ENCODE results near the gene TBC1D19.

Gene TBC1D19

GRCh38 chr4:26737385-26737784 lies 153.5 kb downstream of the TBC1D19 start:
- no peak for DNase-seq

- no peak for DNase-seq
These were observed 157.6 kb downstream of the TBC1D19 start for GRCh38 chr4:26741491-26741871.

DNA sequence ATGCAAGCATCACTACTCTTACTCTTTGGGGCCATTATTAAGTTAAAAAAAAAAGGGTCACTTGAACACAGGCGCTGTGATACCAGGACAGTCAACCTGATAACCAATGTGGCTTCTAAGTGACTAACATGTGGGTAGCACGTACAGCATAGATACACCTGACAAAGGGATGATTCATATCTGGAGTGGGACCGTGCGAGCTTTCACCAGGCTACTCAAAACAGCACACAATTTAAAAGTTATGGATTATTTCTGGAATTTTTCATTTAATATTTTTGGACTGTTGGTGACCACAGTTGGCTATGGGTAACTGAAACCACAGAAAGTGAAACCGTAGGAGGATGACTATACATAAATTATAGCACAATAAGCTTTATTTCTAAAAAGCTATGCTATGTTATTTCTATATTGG lies 162.9 kb downstream of the TBC1D19 start:
- no peak for DNase-seq

DNA sequence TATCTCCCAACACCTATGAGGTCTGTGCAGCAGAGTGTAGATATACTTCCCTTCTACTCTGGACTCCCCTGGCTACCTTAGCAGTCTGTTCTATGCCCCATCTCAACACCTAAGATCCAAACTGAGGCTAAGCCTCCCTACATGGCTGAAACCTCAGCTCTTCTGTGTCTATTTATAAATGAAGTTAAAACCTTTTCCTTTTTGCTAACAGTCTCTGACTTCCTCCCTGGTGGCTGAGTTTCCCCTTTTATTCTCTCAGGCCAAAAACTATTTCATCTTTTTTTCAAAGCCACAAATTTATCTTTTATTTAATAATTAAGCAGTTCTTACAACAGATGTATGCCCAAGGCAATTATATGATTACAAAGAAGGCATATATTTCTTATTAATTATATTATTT lies 164.9 kb downstream of the TBC1D19 start:
- no peak for DNase-seq

GRCh38 chr4:26749867-26750266 lies 166.0 kb downstream of the TBC1D19 start:
- no peak for DNase-seq

DNA sequence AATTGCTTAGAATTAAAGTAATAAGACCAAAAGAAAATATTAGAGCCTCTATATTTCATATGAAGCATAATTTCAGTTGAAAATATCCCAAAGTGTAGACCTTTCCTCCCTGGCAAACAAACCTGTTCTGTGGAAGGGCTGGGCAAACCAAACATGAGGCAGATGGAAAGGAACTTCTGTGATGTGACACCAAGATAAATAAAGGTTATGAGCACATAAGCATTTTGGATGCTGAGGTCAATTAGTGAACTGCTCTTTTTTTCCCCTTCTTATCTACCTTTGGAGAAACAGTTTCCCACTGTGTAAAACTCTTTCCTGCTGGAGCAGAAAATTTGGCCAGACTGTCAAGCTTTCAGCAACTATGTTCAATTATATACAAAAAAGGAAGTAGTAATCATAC lies 167.1 kb downstream of the TBC1D19 start:
- no peak for DNase-seq

DNA sequence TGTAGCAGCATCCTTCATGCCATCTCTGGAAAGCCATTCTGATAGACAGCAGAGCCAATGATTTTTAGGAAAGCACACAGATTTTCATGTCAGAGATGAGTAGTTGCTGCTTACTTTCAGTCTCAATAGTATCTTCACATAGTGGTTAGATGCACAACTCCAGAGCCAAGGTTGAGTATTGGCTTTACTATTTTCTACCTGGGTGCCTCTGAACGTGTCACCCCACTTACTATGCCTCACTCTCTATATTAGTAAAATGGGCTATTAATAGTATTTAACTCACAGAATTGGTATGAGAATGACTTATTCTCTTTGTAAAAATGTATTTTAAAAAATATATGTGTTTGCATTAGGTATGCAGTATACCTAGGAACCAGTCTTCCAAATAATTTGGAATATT lies 168.0 kb downstream of the TBC1D19 start:
- no peak for DNase-seq

- no peak for DNase-seq
These were observed 169.3 kb downstream of the TBC1D19 start for GRCh38 chr4:26753187-26753586.

DNA sequence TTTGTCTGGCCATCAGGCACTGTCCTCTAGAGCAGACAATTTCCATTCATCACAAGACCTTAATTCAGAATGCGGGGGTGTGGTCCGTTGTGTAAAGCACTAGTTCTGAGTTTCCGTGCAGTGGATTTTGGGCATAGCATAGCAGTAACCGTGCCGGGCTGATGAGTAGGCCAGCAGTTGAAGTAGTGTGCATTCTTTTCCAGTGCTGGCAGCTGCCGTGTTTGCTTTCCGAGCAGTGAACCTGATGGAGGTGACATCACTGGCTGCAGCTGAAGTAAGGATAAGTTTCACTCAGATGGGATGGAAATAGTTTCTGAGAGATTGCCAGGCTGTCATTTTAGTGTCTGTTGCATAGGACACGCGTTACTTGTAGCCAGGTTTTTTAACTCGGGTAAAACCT lies 169.7 kb downstream of the TBC1D19 start:
- DNase-seq = no peak

DNA sequence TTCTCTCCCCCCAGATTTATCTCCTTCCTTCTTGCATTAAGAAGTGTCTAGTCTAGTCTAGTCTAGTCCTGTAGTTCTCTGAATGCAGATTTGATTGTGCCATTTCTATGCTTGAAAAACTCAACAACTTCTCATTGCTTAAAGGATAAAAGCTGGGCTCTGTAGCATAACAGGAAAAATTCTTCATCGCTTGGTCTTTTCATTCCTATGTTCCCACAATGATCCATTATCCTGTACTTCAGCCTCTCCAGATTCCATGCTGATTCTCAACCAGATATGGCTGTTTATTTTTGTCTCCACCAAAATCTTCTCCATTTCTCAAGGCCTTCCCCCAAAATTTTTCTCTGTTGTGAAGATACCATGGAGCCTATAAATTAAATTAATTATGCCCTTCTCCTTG lies 173.9 kb downstream of the TBC1D19 start:
- DNase-seq = no peak

GRCh38 chr4:26758899-26759298 lies 175.0 kb downstream of the TBC1D19 start:
- no peak for DNase-seq

DNA sequence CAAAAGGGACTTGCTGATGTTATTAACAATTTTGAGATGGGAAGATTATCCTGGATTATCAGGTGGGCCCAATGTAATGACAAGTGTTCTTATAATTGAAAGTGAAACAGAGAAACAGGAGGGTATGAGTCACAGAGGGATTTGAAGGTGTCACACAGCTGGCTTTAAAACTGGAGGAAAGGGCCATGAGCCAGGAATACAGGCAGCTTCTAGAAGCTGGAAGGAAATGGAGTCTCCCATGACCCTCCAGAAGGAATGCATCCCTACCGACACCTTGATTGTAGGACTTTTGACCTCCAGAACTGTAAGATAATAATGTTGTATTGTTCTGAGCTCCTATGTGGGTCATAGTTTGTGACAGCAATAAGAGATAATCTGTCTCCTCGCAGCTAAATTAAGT lies 178.8 kb downstream of the TBC1D19 start:
- DNase-seq = no peak

- no peak for DNase-seq
These were observed 179.2 kb downstream of the TBC1D19 start for GRCh38 chr4:26763063-26763462.

- no peak for DNase-seq
These were observed 179.8 kb downstream of the TBC1D19 start for GRCh38 chr4:26763648-26764047.

GRCh38 chr4:26764231-26764630 lies 180.3 kb downstream of the TBC1D19 start:
- DNase-seq = no peak

DNA sequence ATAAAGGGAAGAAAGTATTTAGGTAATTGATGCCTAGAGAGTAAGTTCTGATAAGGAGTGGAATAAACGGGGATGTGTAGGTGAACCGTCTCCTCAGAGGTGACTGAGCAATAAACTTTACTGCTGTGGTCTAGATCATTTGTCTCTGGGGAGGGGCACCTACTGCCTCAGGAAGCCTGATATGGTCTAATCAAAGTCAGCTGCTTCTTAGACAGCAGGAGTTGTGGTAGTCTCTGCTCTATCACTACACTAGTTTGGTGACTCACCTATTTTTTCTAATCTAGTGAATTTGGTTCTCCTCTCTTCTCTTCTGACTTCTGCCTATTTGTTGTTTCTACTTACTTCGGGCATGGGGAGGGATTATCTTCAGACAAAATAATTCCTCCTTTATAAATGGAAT lies 181.6 kb downstream of the TBC1D19 start:
- DNase-seq = no peak

DNA sequence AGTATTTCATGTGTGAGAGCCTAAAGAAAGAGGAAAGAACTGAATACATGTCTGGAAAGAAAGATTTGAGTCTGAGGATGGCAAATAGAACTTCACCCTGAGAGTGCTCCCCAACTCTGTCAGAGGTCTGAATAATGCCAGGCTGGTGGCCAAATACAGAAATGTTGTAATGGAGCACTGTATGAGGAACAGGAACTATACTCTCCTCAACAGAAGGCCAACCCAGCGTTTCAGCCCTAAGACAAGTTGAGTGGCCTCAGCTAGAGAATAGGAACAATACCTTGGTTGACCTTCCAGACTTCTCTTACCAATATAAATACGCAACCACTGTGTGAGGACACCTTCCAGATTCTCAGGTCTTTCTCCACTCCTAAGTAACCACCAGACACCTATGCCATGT lies 182.3 kb downstream of the TBC1D19 start:
- DNase-seq = no peak

DNA sequence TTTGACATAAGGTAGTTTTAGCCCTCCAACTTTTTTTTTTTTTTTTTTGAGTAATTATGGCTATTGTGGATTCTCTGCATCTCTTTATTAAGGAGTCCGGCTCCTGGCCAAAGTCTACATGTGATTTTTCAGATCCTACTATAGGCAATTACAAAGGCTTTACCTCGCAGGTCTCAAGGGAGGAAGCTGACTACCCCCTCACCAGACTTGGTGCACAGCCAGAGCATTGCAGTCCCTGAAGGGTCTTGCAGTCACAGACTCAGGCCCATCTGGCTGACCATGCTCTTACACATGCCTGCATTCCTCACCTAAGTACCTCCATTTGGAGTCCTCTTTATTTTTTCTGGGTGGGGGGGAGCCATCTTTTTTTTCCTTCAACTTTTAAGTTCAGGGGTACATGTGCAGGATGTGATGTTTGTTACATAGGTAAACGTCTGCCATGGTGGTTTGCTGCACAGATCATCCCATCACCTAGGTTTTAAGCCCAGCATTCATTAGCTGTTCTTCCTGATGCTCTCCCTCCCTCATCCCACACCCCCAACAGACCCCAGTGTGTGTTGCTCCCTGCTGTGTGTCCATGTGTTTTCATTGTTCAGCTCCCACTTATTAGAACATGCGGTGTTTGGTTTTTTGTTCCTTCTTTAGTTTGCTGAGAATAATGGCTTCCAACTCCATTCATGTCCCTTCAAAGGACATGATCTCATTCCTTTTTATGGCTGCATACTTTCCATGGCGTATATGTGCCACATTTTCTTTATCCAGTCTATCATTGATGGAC lies 188.4 kb downstream of the TBC1D19 start:
- no peak for DNase-seq

DNA sequence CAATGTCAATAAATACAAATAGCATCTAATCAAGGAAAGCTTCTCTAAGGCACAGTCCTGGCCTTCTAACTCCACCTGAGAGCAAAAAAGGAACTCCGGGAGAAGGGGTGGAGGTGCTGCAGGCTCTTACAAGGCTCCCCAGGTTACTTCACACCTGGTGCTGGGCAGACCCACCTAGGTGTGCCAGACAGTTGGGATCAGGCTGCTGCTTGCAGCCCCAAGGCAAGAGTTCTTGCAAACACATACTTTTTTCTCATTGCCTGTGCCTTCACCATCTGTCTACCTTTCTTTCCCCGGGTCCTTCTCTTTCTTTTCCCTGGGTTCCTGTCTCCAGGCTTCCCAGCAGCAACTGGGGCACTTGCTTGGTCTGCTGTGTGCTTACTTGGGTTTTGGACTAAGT lies 195.3 kb downstream of the TBC1D19 start:
- no peak for DNase-seq

DNA sequence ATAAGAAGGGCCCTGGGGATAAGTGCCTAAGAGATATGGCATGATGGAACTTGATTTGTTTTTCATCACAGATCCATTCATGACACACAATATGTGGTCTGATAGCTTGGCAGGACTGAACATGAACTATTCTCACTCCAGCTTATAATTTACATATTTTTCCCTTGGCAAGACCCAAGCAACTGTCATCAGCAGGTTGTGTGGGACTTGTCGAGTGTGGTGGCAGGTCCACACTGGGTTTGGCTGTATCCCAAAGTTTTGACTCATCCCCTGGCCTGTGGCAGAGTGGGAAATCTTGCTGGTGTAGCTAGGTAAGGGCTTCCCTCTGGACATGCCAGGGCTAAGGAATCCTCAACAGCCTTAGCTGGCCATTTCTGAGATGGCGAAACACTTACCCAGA lies 195.8 kb downstream of the TBC1D19 start:
- no peak for DNase-seq

- DNase-seq = no peak
These were observed 196.7 kb downstream of the TBC1D19 start for GRCh38 chr4:26780539-26780938.

DNA sequence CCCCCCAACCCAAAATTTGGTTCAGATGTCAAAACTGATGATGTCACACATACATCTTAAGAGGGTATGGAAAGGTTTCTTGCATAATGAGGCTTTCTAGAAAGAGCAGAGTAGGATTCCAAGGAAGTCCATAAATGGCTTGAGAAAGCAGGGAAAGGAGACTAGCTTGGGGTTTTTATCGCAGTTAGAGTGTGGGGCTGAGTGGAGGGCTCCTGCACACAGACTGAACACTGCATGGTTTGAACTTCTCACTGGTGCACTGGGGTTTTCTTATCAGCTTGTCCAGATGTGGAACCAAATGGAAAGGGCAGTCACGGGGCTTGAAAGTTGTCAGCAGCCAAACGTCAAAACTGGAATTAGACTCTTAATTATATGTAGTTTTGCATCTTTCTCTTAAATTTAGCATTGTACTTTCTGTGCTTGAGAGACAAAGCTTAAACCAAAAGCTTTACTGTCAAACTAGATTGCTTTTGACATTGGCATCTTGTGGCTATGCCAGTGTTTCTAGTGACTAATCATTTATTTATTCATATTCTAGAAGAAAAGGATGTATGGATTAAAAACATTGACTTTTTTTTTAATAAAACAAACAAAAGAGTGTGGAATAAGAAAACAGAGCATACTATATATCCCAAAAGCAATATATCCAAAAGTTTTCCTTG lies 198.4 kb downstream of the TBC1D19 start:
- no peak for DNase-seq

GRCh38 chr4:26782830-26783202 lies 198.9 kb downstream of the TBC1D19 start:
- no peak for DNase-seq

DNA sequence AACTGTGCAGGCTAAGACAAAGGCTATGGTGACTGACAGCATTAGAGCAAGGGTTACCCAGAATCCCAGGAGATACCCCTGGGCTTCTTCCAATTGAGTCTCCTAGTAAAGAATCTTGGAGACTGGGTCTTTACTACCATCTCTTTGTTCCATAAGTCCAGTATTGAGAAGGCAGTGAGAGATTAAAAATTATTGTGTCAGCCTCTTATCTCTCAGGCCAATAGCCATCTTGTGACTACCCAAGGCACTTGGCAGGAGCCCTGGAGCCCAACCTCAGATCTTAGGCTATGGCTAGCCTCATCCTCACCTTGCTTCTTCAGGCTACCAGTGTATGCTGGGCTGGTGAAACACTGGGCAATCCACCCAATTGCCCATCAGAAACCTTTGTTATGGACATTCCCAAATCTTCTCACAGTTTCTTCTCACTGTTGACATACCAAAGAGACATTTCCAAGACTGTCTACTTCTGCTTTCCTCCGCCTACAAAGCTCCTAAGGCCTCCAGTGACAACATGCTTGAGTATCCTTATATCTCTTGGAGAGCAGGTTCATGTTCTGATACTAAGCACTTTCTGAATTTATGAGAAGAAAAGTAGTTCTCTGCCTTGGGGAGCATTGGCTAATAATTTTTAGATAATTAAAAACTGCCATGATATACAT lies 200.5 kb downstream of the TBC1D19 start:
- no peak for DNase-seq
